GM18907 (cell line): Measurements from ENCODE around the gene AKAP9.
"Not testable (repeated sequence)": the region's sequence is repeated elsewhere in the genome, so short reads cannot be mapped to it uniquely, and the experiment has no call there.

Experiments
- ATAC-seq: cut with Tn5 transposase; IDR thresholded peaks from one replicate; pipeline ENCODE4 v1.9.1; 2021; ENCODE audit warnings: mild to moderate bottlenecking, moderate library complexity; ENCODE audit not compliant: unreplicated experiment

Gene AKAP9

GRCh38 chr7:91945476-91945875 lies 4.8 kb downstream of the AKAP9 start:
- no peak for ATAC-seq

GRCh38 chr7:91946549-91946948 lies 5.9 kb downstream of the AKAP9 start:
- ATAC-seq = no peak

GRCh38 chr7:91947948-91948347 lies 7.3 kb downstream of the AKAP9 start:
- no peak for ATAC-seq

- peak; percentile 68 for ATAC-seq
Measured at GRCh38 chr7:91949221-91950009, 8.8 kb downstream of the AKAP9 start.

- ATAC-seq = no peak
Measured at GRCh38 chr7:91953618-91954017, 13.0 kb downstream of the AKAP9 start.

- not testable (repeated sequence) for ATAC-seq
Measured at GRCh38 chr7:91956464-91956863, 15.8 kb downstream of the AKAP9 start.

- no peak for ATAC-seq
Measured at GRCh38 chr7:91957232-91957631, 16.6 kb downstream of the AKAP9 start.

GRCh38 chr7:91957823-91958222 lies 17.2 kb downstream of the AKAP9 start:
- ATAC-seq = no peak

- ATAC-seq = no peak
Measured at GRCh38 chr7:91959023-91959422, 18.4 kb downstream of the AKAP9 start.

- ATAC-seq = no peak
Measured at GRCh38 chr7:91961816-91962215, 21.2 kb downstream of the AKAP9 start.

- no peak for ATAC-seq
Measured at GRCh38 chr7:91962419-91962818, 21.8 kb downstream of the AKAP9 start.

- not testable (repeated sequence) for ATAC-seq
Measured at GRCh38 chr7:91967513-91967912, 26.9 kb downstream of the AKAP9 start.

- no peak for ATAC-seq
Measured at GRCh38 chr7:91973639-91974038, 33.0 kb downstream of the AKAP9 start.

GRCh38 chr7:91974066-91974465 lies 33.4 kb downstream of the AKAP9 start:
- ATAC-seq = no peak

GRCh38 chr7:91976743-91977142 lies 36.1 kb downstream of the AKAP9 start:
- ATAC-seq = no peak

GRCh38 chr7:91979590-91979989 lies 38.9 kb downstream of the AKAP9 start:
- ATAC-seq = no peak

GRCh38 chr7:91982352-91982751 lies 41.7 kb downstream of the AKAP9 start:
- ATAC-seq = not testable (repeated sequence)

GRCh38 chr7:91988213-91988612 lies 47.6 kb downstream of the AKAP9 start:
- ATAC-seq = no peak

GRCh38 chr7:91993976-91994375 lies 53.3 kb downstream of the AKAP9 start:
- ATAC-seq = peak; percentile 55

GRCh38 chr7:91995391-91996105 lies 54.9 kb downstream of the AKAP9 start:
- peak; percentile 88 for ATAC-seq

- ATAC-seq = no peak
Measured at GRCh38 chr7:91999631-92000565, 59.2 kb downstream of the AKAP9 start.
